ENCODE measurements around the gene LRRC10B.

The LRRC10B gene

DNA sequence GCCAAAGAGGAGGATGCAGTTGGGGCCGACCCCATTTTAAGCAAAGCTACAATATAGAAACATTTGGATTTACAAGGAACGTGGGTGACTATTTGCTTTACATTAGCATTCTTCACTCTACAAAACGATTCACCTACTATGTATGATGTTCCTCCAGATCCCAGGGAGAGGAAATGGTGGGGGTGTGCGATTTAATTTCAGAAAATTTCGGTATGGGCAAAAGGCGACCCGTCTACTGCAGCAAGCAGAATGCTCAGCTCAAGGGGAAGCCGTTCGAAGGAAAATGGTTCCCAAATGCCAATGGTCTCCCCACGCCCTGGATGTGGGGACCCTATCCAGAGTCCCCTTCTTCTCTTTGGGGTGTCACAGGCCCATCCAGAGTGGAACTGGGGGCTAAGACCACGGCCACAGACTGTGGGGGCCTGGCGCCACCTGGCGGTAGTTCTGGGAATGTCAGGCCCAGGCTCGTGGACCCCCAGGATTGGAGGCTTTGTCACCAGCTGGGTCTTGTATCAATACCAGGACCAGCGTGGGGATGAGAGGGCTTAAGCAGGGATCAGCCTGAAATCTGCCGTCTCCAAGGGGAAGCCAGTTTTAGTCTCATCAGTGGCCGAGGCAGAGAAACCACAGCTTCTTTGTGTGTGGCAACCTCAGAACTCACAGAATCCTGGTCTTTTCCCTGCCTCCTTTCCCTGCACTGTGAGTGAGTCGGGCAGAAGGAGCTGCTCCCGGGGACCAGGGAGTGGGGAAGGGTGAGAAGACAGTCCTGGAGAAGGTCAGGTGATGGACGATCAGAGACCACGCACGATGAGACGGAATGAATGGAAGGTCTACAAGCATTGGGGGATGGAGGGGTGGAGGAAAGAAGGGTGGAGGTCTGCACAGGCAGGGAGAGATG lies 8.4 kb downstream of the LRRC10B start:
- DNase-seq (ENCODE audit: low read depth in 1 of 2, low spot score in 1 of 2), result no peak
- Histone ChIP-seq H3K27ac (replicated peaks) (no peak overlapping the region), H3K27me3 (ENCODE audit: insufficient read depth, poor library complexity, severe bottlenecking) (peaks cover 2% of the 10 kb centered on the region), H3K4me3 (replicated peaks; ENCODE audit: insufficient read depth, low read length) (no peak overlapping the region)
- TF ChIP-seq, protein P1, sequence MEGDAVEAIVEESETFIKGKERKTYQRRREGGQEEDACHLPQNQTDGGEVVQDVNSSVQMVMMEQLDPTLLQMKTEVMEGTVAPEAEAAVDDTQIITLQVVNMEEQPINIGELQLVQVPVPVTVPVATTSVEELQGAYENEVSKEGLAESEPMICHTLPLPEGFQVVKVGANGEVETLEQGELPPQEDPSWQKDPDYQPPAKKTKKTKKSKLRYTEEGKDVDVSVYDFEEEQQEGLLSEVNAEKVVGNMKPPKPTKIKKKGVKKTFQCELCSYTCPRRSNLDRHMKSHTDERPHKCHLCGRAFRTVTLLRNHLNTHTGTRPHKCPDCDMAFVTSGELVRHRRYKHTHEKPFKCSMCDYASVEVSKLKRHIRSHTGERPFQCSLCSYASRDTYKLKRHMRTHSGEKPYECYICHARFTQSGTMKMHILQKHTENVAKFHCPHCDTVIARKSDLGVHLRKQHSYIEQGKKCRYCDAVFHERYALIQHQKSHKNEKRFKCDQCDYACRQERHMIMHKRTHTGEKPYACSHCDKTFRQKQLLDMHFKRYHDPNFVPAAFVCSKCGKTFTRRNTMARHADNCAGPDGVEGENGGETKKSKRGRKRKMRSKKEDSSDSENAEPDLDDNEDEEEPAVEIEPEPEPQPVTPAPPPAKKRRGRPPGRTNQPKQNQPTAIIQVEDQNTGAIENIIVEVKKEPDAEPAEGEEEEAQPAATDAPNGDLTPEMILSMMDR (IDR thresholded peaks at IDR 0.05; ENCODE audit: insufficient read depth, low read length), result peak; percentile 81
- TF ChIP-seq SPI1 (IDR thresholded peaks at IDR 0.05; ENCODE audit: borderline replicate concordance, low read depth), result no peak

DNA sequence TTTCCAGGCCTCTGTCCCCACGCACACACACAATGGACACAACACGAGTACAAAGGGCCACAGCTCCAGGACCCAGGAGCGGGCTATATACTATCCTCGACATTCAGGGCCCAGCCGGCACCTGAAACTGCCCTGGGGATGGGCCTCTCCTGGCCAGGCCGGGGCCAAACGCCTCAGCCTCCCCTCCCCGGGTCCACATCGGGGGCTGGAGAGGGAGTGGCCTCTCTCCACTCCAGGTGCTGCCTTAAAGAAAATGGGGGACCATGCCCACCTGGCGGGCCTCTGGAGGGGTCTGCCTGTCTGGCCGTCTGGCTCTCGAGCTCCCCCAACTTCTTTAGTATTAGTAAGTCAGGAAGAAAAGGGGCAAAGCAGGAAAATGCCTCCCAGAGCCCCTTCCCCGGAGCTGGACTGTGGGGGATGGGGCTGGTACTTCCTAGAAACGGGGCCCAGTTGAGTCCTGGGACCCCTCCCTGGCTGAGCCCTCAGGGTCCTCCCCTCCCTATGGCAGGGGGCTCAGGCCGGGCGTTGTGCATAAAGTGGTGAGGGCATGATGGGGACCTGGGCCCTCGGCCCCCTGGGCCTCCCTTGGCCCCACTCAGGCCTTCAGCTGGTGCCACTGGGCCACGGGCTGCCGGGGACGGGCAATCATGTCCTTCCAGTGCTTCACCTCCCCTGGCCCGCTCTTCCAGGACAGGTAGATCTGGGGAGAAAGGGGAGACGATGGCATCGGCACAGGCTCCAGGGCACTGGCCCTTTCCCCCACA lies 9.7 kb downstream of the LRRC10B start:
- TF ChIP-seq SPI1 (IDR thresholded peaks at IDR 0.05; ENCODE audit: borderline replicate concordance, low read depth) (no peak), POLR2AphosphoS5 (IDR thresholded peaks at IDR 0.05; ENCODE audit: low read depth) (no peak), GABPA (IDR thresholded peaks at IDR 0.05; ENCODE audit: low read depth) (no peak)
- TF ChIP-seq, protein P1 (IDR thresholded peaks at IDR 0.05; ENCODE audit: insufficient read depth, low read length), result no peak
- TF ChIP-seq, protein P2, sequence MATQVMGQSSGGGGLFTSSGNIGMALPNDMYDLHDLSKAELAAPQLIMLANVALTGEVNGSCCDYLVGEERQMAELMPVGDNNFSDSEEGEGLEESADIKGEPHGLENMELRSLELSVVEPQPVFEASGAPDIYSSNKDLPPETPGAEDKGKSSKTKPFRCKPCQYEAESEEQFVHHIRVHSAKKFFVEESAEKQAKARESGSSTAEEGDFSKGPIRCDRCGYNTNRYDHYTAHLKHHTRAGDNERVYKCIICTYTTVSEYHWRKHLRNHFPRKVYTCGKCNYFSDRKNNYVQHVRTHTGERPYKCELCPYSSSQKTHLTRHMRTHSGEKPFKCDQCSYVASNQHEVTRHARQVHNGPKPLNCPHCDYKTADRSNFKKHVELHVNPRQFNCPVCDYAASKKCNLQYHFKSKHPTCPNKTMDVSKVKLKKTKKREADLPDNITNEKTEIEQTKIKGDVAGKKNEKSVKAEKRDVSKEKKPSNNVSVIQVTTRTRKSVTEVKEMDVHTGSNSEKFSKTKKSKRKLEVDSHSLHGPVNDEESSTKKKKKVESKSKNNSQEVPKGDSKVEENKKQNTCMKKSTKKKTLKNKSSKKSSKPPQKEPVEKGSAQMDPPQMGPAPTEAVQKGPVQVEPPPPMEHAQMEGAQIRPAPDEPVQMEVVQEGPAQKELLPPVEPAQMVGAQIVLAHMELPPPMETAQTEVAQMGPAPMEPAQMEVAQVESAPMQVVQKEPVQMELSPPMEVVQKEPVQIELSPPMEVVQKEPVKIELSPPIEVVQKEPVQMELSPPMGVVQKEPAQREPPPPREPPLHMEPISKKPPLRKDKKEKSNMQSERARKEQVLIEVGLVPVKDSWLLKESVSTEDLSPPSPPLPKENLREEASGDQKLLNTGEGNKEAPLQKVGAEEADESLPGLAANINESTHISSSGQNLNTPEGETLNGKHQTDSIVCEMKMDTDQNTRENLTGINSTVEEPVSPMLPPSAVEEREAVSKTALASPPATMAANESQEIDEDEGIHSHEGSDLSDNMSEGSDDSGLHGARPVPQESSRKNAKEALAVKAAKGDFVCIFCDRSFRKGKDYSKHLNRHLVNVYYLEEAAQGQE (IDR thresholded peaks at IDR 0.05; ENCODE audit: insufficient replicate concordance, low read depth), result no peak
- Histone ChIP-seq H3K4me3 (replicated peaks; ENCODE audit: insufficient read depth, low read length) (no peak overlapping the region), H3K27ac (replicated peaks) (no peak overlapping the region), H3K27me3 (ENCODE audit: insufficient read depth, poor library complexity, severe bottlenecking) (peaks cover 2% of the 10 kb centered on the region)
- DNase-seq (ENCODE audit: low read depth in 1 of 2, low spot score in 1 of 2), result no peak

DNA sequence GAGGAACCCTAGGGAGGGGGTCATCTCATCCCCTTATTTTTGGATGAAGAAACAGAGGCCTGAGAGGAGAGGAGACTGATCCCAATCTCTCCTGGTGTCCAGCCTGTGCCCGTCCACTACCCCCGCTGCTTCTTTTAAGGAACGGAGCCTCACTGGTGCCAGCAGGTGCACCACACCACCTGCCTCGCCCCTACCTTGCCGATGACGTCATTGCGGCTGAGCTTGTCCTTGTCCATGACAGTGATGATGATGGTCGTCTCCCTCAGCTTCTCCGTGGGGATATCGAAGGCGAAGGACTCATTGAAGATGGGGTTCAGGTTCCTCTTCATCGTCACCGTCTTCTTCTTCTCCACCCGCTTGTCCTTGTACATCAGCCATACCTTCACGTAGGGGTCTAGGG lies 14.3 kb downstream of the LRRC10B start:
- no peak for DNase-seq (ENCODE audit: low read depth in 1 of 2, low spot score in 1 of 2)
- TF ChIP-seq POLR2AphosphoS5 (IDR thresholded peaks at IDR 0.05; ENCODE audit: low read depth), result no peak
- no peak overlapping the region for H3K27ac ChIP-seq (replicated peaks)
- H3K27me3 ChIP-seq (ENCODE audit: insufficient read depth, poor library complexity, severe bottlenecking), result peaks cover 20% of the 10 kb centered on the region
- H3K4me3 ChIP-seq (replicated peaks; ENCODE audit: insufficient read depth, low read length), result no peak overlapping the region

DNA sequence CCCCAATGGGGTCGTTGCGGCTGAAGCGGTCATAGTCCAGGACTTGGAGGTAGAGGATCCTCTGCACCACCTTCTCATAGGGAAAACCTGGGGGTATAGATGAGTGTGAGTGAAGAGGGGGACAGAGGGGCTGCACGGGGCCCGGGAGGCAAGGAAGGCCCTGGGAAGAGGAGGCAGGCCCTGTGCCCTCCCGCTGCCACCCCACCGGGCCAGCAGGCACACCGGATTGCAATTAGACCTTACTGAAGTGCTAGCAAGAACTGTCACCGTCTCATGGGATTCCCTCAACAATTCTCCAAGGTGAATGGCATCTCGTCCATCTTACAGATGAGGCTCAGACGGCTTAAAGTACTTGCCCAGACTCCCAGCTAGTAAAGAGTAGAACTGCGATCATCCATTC lies 15.9 kb downstream of the LRRC10B start:
- no peak overlapping the region for H3K27ac ChIP-seq (replicated peaks)
- TF ChIP-seq, protein P2 (IDR thresholded peaks at IDR 0.05; ENCODE audit: insufficient replicate concordance, low read depth), result no peak
- TF ChIP-seq POLR2AphosphoS5 (IDR thresholded peaks at IDR 0.05; ENCODE audit: low read depth) (no peak), GABPA (IDR thresholded peaks at IDR 0.05; ENCODE audit: low read depth) (no peak), SPI1 (IDR thresholded peaks at IDR 0.05; ENCODE audit: borderline replicate concordance, low read depth) (no peak)
- TF ChIP-seq, protein P1 (IDR thresholded peaks at IDR 0.05; ENCODE audit: insufficient read depth, low read length), result no peak
- no peak overlapping the region for H3K4me3 ChIP-seq (replicated peaks; ENCODE audit: insufficient read depth, low read length)
- H3K27me3 ChIP-seq (ENCODE audit: insufficient read depth, poor library complexity, severe bottlenecking), result peaks cover 24% of the 10 kb centered on the region
- DNase-seq (ENCODE audit: low read depth in 1 of 2, low spot score in 1 of 2), result no peak
